GM12892 (cell line): ENCODE measurements around the gene GRM1.

ENCODE experiments used
- POLR2A ChIP-seq: IDR thresholded peaks from 2 replicates; pipeline ENCODE4 v1.6.1; 2011; ENCODE audit warnings: low read depth, low read length, control low read depth
- POLR2AphosphoS5 ChIP-seq: IDR thresholded peaks from 2 replicates; pipeline ENCODE4 v1.6.1; 2011; ENCODE audit warnings: low read depth, low read length, control low read depth
- TAF1 ChIP-seq: IDR thresholded peaks from 2 replicates; pipeline ENCODE4 v1.6.1; 2011; ENCODE audit warnings: low read depth, mild to moderate bottlenecking, control low read depth, low read length, borderline replicate concordance

DNA sequence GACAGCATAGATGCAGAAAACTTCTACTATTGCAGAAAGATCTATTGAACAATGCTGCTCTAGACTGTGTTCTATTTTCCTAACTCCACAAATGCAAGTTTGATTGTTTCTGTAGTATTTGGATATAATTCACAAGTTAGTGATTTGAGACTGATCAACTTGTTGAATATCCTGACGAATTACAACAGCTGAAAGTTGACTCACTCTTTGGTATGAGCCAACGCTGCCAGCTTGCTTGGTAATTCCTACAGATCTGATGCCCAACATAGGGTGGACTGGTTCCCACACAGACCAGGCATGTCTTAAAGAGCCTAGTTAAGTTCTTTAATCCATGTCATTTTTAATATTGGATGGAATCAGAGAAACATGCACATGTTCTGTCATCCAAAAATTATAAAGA is 283.7 kb downstream of the GRM1 start:
- no peak for TF ChIP-seq POLR2AphosphoS5
- TF ChIP-seq TAF1 = no peak
- no peak for TF ChIP-seq POLR2A
